Adrenal gland (tissue), 5 donors: ENCODE results near the gene SNX5.

Experiments used
- CTCF ChIP-seq, 6 experiments: fragments of 450-650 bp in 4 of 6; fragments of 200-600 bp in 2 of 6; sonication (generic) in 1 of 6; IDR thresholded peaks; 1 replicate in 5 of 6; 2 replicates in 1 of 6; pipeline versions ENCODE4 v1.5.1 to v1.8.0; 2016 to 2021; ENCODE audit warnings: antibody characterized with exemption in 6 of 6, mild to moderate bottlenecking in 2 of 6, moderate library complexity in 1 of 6
- POLR2A ChIP-seq, 2 donors: fragments of 450-650 bp; IDR thresholded peaks; one replicate each; pipeline ENCODE4 v1.6.1; 2017; ENCODE audit warnings: antibody characterized with exemption in 2 of 2, mild to moderate bottlenecking in 2 of 2, moderate library complexity in 1 of 2
- donor health status: DM: no; HTN: no; CAD: no.

DNA sequence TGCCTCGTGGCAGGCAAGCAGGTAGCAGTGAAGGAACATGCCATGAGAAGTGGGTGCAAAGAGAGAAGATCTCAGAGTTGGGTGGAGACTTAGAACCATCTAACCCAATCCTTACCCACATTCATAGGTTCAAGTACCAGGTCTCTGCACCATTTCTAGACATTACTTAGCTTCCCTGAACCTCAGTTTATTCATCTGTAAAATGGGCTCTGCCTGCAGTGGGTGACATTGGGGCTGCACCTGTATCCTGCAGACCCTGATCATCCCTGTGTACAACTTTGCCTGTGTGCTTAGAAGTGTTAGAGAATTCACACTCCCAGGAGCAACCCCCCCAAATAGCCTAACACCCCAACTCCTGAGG lies 42.7 kb downstream of the SNX5 start:
- no peak for TF ChIP-seq CTCF (IDR thresholded peaks at IDR 0.05)
- TF ChIP-seq POLR2A (IDR thresholded peaks at IDR 0.05), result no peak
